GM21528 (cell line): Measurements from ENCODE around the gene USF3.
"Not testable (repeated sequence)": the region's sequence is repeated elsewhere in the genome, so short reads cannot be mapped to it uniquely, and the experiment has no call there.

Source experiments
- ATAC-seq: cut with Tn5 transposase; IDR thresholded peaks from one replicate; pipeline ENCODE4 v1.9.1; 2021; ENCODE audit warnings: mild to moderate bottlenecking, moderate library complexity; ENCODE audit not compliant: unreplicated experiment, low FRiP score

Gene USF3

DNA sequence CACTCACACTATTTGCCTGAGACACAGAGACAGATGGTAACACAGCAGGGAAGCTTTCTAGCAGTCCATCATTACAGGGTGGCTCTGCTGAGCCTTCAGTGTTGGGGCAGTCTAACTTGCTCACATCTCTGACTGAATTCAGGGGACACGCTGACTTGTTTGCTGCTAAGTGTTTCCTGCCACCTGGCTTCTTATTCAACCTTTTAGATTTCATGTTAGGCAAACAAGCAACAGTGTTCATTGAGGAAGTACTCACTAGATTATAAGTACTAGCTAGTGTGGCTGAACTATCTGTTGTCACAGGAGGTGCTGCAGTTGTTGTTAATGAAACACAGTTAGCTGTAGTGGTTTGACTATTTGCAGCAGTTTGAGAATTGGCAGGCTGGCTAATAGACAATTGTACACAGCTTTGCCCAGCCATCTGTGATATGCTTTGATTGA is 37.3 kb downstream of the USF3 start:
- no peak for ATAC-seq

DNA sequence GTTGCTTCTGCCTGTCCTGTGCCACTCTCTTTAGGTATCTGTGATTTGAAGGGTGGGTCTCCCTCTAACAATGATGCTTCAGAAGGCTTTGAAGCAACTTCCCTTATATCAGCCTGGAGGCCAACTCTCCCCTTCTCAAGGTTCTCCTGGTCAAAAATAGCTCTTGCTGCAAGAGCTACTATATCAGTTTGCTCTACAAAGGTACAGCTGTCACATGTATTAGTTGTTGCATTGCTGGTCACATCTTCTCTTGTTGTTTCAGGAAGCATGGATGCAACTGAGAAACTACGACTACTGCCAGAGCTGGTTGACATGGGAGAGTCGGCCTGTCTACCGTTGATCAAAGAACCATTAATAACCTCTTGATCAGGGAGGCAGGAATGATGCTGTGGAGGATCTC is 38.3 kb downstream of the USF3 start:
- ATAC-seq: no peak

DNA sequence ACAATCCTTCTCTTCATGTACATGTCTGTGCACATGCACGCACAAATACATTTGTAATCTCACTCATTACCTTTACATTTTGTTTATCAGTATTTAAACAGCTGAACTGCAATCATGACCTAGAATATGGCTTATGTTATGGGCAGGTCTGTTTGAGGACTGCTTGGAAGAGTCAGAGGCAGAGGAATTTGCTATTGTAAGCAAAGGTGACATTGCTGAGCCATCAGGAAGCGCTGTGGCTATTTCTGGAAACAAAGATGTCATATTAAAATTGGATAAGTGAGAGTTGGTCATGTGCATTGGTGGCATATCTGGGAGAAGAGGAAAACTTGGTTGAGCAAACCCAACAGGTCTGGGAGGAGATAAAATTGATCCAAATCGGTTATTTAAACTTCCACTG is 41.6 kb downstream of the USF3 start:
- no peak for ATAC-seq

DNA sequence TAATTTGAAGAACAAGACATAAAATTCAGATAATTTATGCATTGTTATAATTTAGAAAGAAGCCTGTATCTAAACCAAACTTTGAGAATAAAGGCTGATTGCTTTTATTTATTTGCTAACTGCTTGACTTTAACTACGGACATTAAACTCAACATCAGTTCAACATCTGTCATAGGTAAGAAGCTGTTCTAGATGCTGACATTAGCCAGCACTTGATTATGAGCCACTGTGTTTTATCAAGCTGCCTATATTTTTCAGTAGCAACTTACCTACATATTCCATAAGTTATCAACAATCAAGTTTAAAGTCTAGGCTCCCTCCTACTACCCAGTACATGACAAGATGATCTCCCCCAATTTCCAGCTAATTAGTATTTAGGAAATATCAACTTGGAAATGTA is 42.1 kb downstream of the USF3 start:
- no peak for ATAC-seq

DNA sequence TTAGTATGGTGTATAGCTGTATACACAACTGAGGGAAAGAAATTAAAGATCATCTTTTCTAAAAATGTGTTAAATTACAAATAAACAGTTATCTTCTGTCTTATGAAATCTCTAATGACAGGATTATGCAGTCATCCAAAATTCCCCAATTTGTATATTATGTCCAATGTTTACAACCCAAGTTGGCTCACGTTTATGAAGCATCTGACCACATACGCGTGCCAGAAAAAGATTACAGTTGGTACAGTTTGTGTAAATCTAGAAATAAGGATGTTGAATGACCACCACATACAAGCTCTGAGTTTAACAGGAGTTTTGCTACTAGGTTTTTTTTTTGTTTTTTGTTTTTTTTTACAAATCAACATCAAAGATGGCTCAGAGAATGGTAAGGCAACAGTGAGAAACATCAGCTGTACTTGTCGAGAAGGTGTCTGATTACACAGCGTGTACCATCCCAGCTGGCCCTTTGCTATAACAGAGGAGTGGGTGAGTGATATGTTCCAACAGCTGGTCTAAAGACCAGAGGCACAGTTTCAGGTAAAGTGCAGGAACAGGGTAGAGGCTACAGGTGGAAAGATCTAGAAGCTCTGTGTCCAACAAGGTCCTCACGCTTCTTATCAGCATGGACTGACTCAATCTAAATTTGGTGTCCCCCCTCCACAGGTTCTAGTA is 47.1 kb downstream of the USF3 start:
- ATAC-seq: no peak

DNA sequence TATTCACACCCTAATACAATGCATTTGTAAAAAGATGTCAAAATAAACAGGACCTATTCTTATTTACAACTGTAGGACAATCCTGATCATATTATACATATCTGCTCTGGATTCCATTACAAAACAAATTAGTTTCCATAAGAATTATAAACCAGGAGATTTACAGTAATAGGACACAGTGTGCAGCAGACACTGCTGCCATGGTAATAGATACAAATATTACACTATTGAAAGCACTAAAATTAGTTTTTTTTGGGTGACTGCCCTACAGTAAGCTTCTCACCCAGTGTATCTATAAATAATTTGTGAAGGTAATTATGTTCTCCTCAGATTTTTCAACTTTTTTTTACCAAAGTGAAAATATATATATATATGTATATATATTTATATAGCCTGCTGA is 47.9 kb downstream of the USF3 start:
- ATAC-seq: no peak

DNA sequence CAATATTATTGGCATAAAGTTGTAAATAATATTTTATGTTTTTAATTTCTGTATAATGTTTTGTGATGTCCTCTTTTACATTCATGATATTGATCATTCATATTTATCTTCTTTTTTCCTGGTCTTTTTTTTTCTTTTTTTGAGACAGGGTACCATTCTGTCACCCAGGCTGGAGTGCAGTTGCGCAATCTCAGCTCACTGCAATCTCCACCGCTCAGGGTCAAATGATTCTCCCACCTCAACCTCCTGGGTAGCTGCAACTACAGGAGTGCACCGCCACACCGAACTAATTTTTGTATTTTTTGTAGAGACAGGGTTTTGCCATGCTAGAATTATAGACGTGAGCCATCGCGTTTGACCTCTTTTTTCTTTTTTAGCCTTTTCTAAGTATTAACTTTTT is 52.9 kb downstream of the USF3 start:
- ATAC-seq: no peak

DNA sequence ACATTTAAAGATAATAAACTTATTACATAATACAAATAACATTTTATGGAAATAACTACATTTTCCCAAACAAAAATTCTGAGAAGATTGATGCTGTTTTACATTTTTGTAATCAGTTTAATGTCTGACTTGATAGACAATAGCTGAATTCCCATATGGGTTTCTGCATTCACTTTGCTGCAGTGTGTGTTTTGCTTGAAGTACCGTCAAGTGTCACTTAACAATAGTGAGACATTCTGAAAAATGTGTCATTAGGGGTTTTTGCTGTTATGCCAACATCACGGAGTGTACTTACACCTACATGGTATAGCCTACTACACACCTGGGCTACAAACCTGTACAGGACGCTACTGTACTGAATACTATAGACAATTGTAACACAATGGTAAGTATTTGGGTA is 57.5 kb downstream of the USF3 start:
- no peak for ATAC-seq

DNA sequence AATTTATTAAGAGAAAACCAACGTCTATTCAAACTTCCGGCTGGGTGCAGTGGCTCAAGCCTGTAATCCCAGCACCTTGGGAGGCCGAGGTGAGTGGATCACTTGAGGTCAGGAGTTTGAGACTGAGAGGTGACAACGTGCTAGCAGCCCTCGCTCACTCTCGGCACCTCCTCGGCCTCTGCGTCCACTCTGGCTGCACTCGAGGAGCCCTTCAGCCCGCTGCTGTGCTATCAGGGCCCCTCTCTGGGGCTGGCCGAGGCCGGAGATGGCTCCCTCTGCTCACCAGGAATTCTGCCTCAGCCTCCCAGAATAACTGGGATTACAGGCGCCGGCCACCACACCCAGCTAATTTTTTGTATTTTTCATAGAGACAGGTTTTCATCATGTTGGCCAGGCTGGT is 58.7 kb downstream of the USF3 start:
- no peak for ATAC-seq

DNA sequence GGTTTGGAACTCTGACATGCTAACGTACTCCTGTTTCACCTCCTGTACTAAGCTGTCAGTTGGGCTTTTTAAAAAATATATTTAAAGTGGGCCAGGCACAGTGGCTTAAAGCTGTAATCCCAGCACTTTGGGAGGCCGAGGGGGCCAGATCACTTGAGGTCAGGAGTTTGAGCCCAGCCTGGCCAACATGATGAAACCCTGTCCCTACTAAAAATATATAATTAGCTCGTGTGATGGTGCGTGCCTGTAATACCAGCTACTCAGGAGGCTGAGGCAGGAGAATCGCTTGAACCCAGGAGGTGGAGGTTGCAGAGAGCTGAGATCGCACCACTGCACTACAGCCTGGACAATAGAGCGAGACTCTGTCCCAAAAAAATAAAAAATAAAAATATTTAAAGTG is 60.4 kb downstream of the USF3 start:
- ATAC-seq: not testable (repeated sequence)

DNA sequence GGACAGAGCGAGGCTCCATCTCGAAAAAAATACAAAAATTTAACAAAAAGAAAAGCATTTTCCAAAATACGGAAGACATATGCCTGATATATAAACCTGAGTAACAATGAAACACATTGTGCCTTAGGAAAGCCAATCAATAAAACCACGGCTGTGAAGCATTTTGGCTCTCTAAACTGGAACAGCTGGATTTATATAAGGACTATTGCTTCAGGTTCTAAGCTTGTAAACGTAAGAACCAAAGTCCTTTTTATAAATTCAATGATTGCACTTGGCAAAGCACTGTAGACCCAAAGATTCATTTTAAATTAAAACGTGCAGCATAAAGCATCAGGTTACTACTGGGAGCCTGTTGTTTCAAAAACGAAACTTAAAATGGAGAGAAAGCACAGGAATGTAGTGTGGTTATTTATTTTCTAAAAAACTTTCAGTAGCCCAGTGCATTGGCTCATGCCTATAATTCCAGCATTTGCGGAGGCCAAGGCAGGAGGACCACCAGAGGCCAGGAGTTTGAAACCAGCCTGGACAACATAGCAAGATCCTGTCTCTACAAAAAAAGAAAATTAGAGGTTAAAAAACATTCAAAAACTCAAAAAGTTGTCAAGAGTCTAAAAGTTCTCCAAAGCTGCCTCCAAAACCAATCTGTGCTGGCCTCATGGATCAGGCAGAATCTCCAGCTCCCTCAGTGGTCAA is 61.5 kb downstream of the USF3 start:
- ATAC-seq: no peak

DNA sequence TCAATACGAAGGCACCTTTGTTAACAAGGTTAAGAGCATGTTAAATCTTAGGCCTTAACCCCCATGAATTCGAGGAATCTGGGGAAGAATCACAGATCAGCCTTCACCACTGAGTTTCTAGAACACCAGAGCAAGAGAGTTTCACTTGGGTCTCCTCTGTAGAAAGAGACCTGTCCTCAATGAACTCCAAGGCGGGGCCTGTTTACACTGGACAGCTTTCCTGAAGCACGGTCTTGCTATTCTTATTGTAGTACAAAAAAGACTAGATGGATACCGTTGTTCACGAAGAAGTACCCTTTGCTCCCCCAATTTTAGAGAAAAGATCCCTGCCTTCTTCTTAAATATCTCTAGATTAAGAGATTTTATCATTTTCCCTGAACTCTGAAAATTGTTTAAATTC is 64.9 kb downstream of the USF3 start:
- no peak for ATAC-seq

DNA sequence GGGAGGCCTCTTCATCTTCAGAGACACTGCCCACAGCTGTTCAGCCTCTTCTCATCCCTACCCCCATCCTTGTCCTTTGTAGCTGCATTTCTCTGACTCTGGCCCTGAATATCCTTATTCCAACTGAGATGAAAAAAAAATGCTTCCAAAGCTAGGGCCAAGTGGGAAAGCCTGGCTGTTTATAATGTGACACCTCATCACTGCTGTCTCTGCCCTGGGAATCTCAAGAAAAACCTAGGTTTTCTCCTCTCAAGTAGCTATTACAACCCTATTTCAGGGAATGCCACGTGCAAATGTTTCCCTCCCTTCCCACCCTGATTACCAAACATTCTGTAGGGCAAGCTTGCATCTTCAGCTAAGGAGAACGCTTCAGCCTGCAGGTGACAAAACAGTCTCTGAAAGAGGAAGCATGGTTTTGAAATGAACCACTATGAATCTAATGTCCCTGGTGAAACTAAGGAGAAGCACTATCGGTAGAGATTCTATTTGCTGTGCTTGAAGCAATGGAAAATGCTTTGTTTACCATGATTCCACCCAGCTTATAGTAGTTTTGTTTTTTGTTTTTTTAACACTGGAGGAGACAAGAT is 65.4 kb downstream of the USF3 start:
- no peak for ATAC-seq

DNA sequence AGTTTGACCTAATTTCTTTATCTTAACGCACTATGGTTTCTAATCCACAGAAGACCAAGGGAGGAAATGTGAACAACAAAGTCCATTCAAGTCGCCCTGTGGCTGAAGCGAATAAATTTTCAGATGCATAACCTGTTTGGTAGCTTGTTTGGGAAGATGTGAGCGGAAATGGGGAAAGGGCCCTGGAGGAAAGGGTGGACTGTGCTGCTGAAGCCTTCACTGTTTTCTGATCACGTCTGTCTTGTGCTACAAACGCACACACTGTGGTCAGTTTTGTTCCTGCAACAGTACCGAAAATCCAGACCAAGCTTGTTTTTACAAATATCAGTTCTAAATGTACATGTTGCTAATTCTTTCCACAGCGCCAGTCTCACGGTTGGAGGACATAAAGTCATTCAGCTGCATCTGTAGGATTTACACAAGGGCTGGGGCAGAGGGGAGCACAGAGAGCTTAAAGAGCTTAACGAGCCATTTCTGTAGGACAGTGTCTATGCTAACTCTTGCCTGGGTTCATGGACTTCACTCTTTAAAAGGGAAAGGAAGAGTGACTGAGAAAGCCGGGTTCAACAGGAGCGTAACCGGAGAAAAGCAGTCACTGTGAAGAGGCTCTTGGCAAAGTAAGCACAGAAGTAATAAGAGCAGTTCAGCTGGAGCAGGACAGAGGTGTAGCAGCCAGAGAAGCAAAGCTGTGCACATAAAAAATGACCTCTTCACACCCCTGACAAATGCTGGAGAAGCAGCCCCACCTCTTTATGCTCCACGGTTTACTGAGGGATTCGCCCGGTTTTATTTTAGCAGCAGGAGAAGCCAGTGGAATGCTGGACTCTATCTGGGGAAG is 66.6 kb downstream of the USF3 start:
- ATAC-seq: no peak

DNA sequence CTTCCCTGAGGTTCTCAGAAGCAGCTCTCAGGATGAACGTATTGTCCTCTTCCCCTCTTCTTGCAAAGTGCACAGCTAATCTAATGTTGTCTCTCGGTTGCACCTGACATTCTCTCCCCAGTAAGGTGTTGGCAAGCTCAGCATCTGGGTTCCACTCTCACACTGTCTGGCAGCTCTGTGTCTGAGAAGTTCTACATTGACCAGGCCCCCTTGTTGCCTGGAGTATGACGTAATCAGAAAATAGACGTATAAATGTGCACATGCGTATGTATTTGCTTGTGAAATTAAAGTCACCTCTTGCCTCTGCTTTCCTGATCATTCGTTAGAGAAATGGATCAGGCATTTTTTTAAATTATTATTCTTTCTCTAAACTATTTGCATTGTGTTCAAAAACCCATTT is 67.7 kb downstream of the USF3 start:
- no peak for ATAC-seq

DNA sequence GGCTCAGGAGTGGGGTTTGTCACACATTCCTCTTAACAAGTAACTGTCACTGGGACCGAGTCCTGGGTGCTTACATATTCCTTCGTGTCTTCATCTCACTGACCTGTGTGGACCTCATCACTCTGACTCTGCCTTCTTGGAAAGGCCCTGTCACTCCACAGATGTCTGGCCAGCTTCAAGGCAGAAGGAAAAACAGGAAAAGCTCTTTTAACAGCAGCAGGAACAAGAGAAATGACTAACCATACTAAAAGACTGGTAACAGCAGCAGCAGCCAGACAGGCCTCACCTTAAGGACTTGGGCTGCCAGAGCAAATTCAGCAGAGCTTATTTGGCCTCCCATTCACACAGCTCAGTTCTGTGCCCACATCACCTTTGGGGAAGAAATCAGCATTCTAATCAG is 68.1 kb downstream of the USF3 start:
- no peak for ATAC-seq

DNA sequence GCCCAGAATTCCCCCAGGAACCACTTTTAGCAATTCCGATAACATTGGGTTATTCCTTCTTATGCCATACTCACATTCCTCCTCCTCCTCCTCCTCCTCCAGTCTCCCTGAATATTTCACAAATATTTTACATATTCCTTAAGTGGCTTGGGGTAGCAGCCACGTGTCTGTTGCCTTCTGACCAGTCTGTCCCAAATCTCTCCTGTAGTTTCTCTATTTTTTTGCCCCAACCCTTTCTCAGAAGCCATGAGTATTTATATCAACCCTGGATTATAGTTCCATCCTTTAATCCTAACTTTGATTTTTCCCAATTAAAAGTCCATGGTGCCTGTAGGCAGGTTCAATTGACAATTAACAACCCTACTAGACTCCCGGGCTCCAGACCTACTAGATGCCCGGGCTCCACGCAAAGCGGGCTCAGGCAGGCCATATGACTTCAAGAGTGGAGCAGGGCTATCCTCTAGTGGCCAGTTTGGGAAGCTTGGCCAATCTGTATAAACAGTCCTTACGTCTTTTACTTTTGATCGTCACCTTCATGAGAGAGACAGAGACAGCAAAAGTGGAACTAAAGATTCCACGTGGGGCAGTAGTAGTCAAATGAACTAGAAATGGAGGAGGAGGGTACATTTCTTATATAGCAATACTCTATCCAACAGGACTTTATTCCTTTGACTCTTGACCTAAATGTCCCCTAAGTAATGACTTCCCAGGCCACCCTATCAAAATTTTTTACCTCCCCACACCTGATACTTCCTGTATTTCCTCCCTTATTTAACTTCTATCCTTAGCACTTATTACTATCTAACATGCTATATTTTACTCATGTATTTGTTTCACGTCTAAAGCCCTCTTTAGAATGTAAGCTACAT is 69.7 kb downstream of the USF3 start:
- ATAC-seq: no peak

DNA sequence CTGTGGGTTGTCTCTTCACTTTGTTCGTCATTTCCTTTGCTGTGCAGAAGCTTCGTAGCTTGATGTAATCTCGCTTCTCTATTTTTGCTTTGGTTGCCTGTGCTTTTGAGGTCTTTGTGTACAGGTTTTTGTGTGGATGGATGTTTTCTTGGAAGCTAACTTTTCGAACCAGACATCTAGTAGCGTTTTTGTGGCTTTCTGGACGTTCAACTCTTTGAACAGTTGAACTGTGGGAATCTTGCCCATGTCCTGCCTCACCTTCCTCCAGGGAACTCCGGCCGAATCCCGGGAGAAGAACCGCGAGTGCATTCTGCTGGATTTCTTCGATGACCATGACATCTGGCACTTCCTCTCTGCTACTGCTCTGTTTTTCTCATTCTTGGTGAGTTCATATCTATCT is 70.6 kb downstream of the USF3 start:
- no peak for ATAC-seq

DNA sequence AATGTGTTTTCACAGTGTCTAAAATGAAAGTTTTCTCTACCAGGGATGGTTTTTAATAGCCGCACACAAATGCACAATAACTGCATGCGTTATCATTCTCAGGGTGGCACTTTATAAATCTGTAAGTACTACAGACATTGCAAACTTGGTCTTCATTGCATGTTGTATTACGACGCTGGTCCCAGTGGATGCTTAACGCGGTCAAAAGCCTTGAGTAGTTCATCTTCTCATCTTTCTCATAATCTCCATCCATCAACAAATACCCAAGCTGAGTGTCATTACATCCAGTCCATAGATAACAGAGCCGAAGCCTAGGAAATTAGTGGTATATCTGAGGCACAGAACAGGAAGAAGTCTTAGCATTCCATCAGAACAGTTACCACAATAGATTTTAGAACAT is 72.6 kb downstream of the USF3 start:
- no peak for ATAC-seq

DNA sequence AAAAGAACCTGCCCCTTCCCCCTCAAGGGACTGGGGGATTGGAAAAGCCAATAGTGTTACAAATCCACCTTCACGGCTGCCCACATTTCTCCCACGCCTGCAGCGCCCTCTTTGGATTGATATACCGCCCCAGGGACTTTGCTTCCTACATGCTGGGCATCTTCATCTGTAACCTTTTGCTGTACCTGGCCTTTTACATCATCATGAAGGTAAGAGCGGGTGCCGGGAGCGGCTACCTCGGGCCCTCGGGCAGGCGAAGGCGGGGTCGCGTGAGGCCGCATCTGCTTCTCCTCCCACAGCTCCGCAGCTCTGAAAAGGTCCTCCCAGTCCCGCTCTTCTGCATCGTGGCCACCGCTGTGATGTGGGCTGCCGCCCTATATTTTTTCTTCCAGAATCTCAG is 73.1 kb downstream of the USF3 start:
- no peak for ATAC-seq
